HEK293 (cell line): ENCODE results near the gene SLC25A42.

Source experiments
- AEBP2 ChIP-seq: fragments of 450-650 bp; formaldehyde crosslinking; IDR thresholded peaks from 2 replicates; pipeline ENCODE4 v1.5.1; 2016; ENCODE audit warnings: missing biosample characterization, missing genetic modification characterization, borderline replicate concordance
- CTCF ChIP-seq: fragments of 450-650 bp; formaldehyde crosslinking; IDR thresholded peaks from 2 replicates; pipeline ENCODE4 v1.5.1; 2016; ENCODE audit warnings: missing biosample characterization, missing genetic modification characterization
- FEZF1 ChIP-seq: fragments of 450-650 bp; formaldehyde crosslinking; IDR thresholded peaks from 2 replicates; pipeline ENCODE4 v1.5.1; 2016; ENCODE audit warnings: missing biosample characterization, missing genetic modification characterization
- KLF1 ChIP-seq: fragments of 450-650 bp; formaldehyde crosslinking; IDR thresholded peaks from 2 replicates; pipeline ENCODE4 v1.5.1; 2016; ENCODE audit warnings: missing biosample characterization, missing genetic modification characterization
- KLF7 ChIP-seq: fragments of 450-650 bp; formaldehyde crosslinking; IDR thresholded peaks from 2 replicates; pipeline ENCODE4 v1.5.1; 2016; ENCODE audit warnings: missing biosample characterization, missing genetic modification characterization, borderline replicate concordance
- PATZ1 ChIP-seq: fragments of 450-650 bp; formaldehyde crosslinking; IDR thresholded peaks from 2 replicates; pipeline ENCODE4 v1.5.1; 2016; ENCODE audit warnings: missing biosample characterization, missing genetic modification characterization
- PBX3 ChIP-seq: sonication (generic); formaldehyde crosslinking; IDR thresholded peaks from 2 replicates; pipeline ENCODE4 v1.8.1; 2022; ENCODE audit warnings: mild to moderate bottlenecking, moderate library complexity, missing genetic modification reagents
- SP2 ChIP-seq: fragments of 450-650 bp; formaldehyde crosslinking; IDR thresholded peaks from 2 replicates; pipeline ENCODE4 v1.5.1; 2016; ENCODE audit warnings: missing biosample characterization, missing genetic modification characterization
- SP3 ChIP-seq: fragments of 450-650 bp; formaldehyde crosslinking; IDR thresholded peaks from 2 replicates; pipeline ENCODE4 v1.5.1; 2016; ENCODE audit warnings: missing biosample characterization, missing genetic modification characterization
- SP7 ChIP-seq: fragments of 450-650 bp; formaldehyde crosslinking; IDR thresholded peaks from 2 replicates; pipeline ENCODE4 v1.5.1; 2016; ENCODE audit warnings: missing biosample characterization, missing genetic modification characterization
- ZBTB11 ChIP-seq: fragments of 450-650 bp; formaldehyde crosslinking; conservative IDR thresholded peaks from 2 replicates; pipeline ENCODE4 v1.5.1; 2016; ENCODE audit warnings: low read depth, missing biosample characterization, missing genetic modification characterization
- ZBTB44 ChIP-seq: fragments of 450-650 bp; IDR thresholded peaks from 2 replicates; pipeline ENCODE4 v1.5.1; 2018; ENCODE audit warnings: missing biosample characterization, mild to moderate bottlenecking, missing genetic modification characterization
- ZEB2 ChIP-seq: fragments of 450-650 bp; formaldehyde crosslinking; IDR thresholded peaks from 2 replicates; pipeline ENCODE4 v1.5.1; 2016; ENCODE audit warnings: missing biosample characterization, missing genetic modification characterization
- ZFHX2 ChIP-seq: fragments of 450-650 bp; formaldehyde crosslinking; conservative IDR thresholded peaks from 2 replicates; pipeline ENCODE4 v1.5.1; 2016; ENCODE audit warnings: missing biosample characterization, missing genetic modification characterization
- ZFP69B ChIP-seq: fragments of 450-650 bp; formaldehyde crosslinking; IDR thresholded peaks from 2 replicates; pipeline ENCODE4 v1.5.1; 2016; ENCODE audit warnings: missing biosample characterization, missing genetic modification characterization
- ZNF366 ChIP-seq: fragments of 450-650 bp; formaldehyde crosslinking; conservative IDR thresholded peaks from 2 replicates; pipeline ENCODE4 v1.5.1; 2016; ENCODE audit warnings: missing biosample characterization, missing genetic modification characterization
- ZNF449 ChIP-seq: fragments of 450-650 bp; formaldehyde crosslinking; IDR thresholded peaks from 2 replicates; pipeline ENCODE4 v1.5.1; 2017; ENCODE audit warnings: missing biosample characterization, mild to moderate bottlenecking, missing genetic modification characterization, moderate library complexity
- ZNF571 ChIP-seq: fragments of 450-650 bp; formaldehyde crosslinking; IDR thresholded peaks from 2 replicates; pipeline ENCODE4 v1.5.0; 2017; ENCODE audit warnings: missing biosample characterization, missing genetic modification characterization
- ZNF585B ChIP-seq: fragments of 450-650 bp; formaldehyde crosslinking; IDR thresholded peaks from 2 replicates; pipeline ENCODE4 v1.5.1; 2016; ENCODE audit warnings: missing biosample characterization, missing genetic modification characterization
- ZNF664 ChIP-seq: fragments of 450-650 bp; formaldehyde crosslinking; IDR thresholded peaks from 2 replicates; pipeline ENCODE4 v1.5.1; 2016; ENCODE audit warnings: missing biosample characterization, missing genetic modification characterization
- ZNF692 ChIP-seq: fragments of 450-650 bp; formaldehyde crosslinking; IDR thresholded peaks from 2 replicates; pipeline ENCODE4 v1.5.1; 2016; ENCODE audit warnings: missing biosample characterization, missing genetic modification characterization
- ZSCAN16 ChIP-seq: fragments of 450-650 bp; formaldehyde crosslinking; IDR thresholded peaks from 2 replicates; pipeline ENCODE4 v1.5.1; 2016; ENCODE audit warnings: missing biosample characterization, missing genetic modification characterization
- ZSCAN23 ChIP-seq: fragments of 450-650 bp; formaldehyde crosslinking; IDR thresholded peaks from 2 replicates; pipeline ENCODE4 v1.5.1; 2016; ENCODE audit warnings: missing biosample characterization, missing genetic modification characterization
- ZXDB ChIP-seq: fragments of 450-650 bp; formaldehyde crosslinking; IDR thresholded peaks from 2 replicates; pipeline ENCODE4 v1.5.1; 2016; ENCODE audit warnings: missing biosample characterization, missing genetic modification characterization

Gene SLC25A42

GRCh38 chr19:19033426-19034203, 30.2 kb upstream of the SLC25A42 start, which contains the start of the genes ARMC6 and SUGP2 (continued):
- TF ChIP-seq ZNF692 (tag by site-specific recombination): 0 out of 2 replicates have a peak, but pooled peaks have one; percentile 55
- peak; percentile 55; the same call in 1 of the 2 replicates for TF ChIP-seq CTCF (tag by site-specific recombination)
- 0 out of 2 replicates have a peak, but pooled peaks have one; percentile 43 for TF ChIP-seq ZNF449 (tag by site-specific recombination)
- TF ChIP-seq SP2 (tag by site-specific recombination): peak; percentile 87
- peak; percentile 14; the same call in 1 of the 2 replicates for TF ChIP-seq KLF1 (tag by site-specific recombination)
- no peak for TF ChIP-seq ZNF664 (tag by site-specific recombination)
- no peak for TF ChIP-seq ZNF366 (tag by site-specific recombination)
- peak; percentile 73 for TF ChIP-seq PATZ1
- TF ChIP-seq ZFP69B (tag by site-specific recombination): peak; percentile 59; the same call in 1 of the 2 replicates
- TF ChIP-seq ZSCAN16 (tag by site-specific recombination): no peak
- TF ChIP-seq PBX3 (CRISPR knock-in tag): peak; percentile 82; the same call in 1 of the 2 replicates
- TF ChIP-seq KLF7: no peak
- no peak for TF ChIP-seq AEBP2 (tag by site-specific recombination)
- TF ChIP-seq ZNF585B (tag by site-specific recombination): no peak
- peak; percentile 38; the same call in 1 of the 2 replicates for TF ChIP-seq SP7 (tag by site-specific recombination)
- peak; percentile 47 for TF ChIP-seq ZEB2 (tag by site-specific recombination)
- peak; percentile 75 for TF ChIP-seq ZXDB (tag by site-specific recombination)
- peak; percentile 35; the same call in 1 of the 2 replicates for TF ChIP-seq ZFHX2 (tag by site-specific recombination)
- TF ChIP-seq ZSCAN23 (tag by site-specific recombination): no peak
- TF ChIP-seq FEZF1 (tag by site-specific recombination): no peak
- TF ChIP-seq ZBTB11 (tag by site-specific recombination): peak; percentile 45; the same call in 1 of the 2 replicates
- peak; percentile 29 for TF ChIP-seq SP3 (tag by site-specific recombination)
- TF ChIP-seq ZBTB44: no peak
- TF ChIP-seq ZNF571 (tag by site-specific recombination): no peak
